IMR-90 (cell line): Measurements from ENCODE around the gene NEK11. TPM values are rescaled to one million over a fixed set of nuclear protein-coding genes. Genes with fewer than 3 reads are reported as not detected.

Source experiments
- ATAC-seq: fragments of 200-7000 bp; cut with Tn5 transposase; 2 replicates; pipeline ENCODE4 v1.9.1; 2020; ENCODE audit warnings: low read depth, mild to moderate bottlenecking, moderate library complexity
- BruUV-seq: library from RNA; stranded (reverse); fragments of 400-500 nt; replicated peaks from 2 replicates; lab custom pipeline; 2021; lab: Mats Ljungman, UMichigan
- CTCF ChIA-PET: fragments of 300-600 bp; formaldehyde crosslinking; extraction: SDS; loops from one replicate; lab custom pipeline; 2021; ENCODE audit warnings: antibody characterized with exemption; lab: Yijun Ruan, JAX
- POLR2A ChIA-PET: fragments of 300-600 bp; sonication (Branson Sonifier 250); formaldehyde crosslinking; loops from one replicate; lab custom pipeline; 2022; ENCODE audit warnings: antibody characterized with exemption; ENCODE audit not compliant: unreplicated experiment; lab: Charles Lee
- DNase-seq: peaks from one replicate; pipeline ENCODE4 v3.0.0; 2013
- H2AFZ ChIP-seq: replicated peaks from 2 replicates; pipeline ENCODE3; 2013; ENCODE audit warnings: low read length, mild to moderate bottlenecking; ENCODE audit not compliant: poor library complexity
- H2AK5ac ChIP-seq: 2 replicates; pipeline ENCODE4 v1.6.1; 2013; ENCODE audit warnings: low read depth, low read length, inconsistent platforms
- H2AK9ac ChIP-seq: replicated peaks from 2 replicates; pipeline ENCODE3; 2013; ENCODE audit warnings: mild to moderate bottlenecking, low read depth, low read length, moderate library complexity; ENCODE audit not compliant: poor library complexity
- H2BK120ac ChIP-seq: 2 replicates; pipeline ENCODE4 v1.6.1; 2013; ENCODE audit warnings: low read depth, low read length, inconsistent platforms
- H2BK15ac ChIP-seq: 3 replicates; pipeline ENCODE4 v1.6.1; 2013; ENCODE audit warnings: low read depth, low read length, inconsistent platforms
- H2BK20ac ChIP-seq: 2 replicates; pipeline ENCODE4 v1.6.1; 2013; ENCODE audit warnings: low read depth, mild to moderate bottlenecking, inconsistent platforms, low read length, moderate library complexity
- H2BK5ac ChIP-seq: 2 replicates; pipeline ENCODE4 v1.6.1; 2013; ENCODE audit warnings: mild to moderate bottlenecking, low read depth, low read length, inconsistent platforms; ENCODE audit not compliant: poor library complexity, severe bottlenecking
- H3K14ac ChIP-seq: replicated peaks from 2 replicates; pipeline ENCODE4 v1.6.1; 2013; ENCODE audit warnings: low read depth, low read length, inconsistent platforms
- H3K18ac ChIP-seq: 2 replicates; pipeline ENCODE4 v1.6.1; 2013; ENCODE audit warnings: low read depth, low read length, control low read depth
- H3K23ac ChIP-seq: 2 replicates; pipeline ENCODE4 v1.6.1; 2013; ENCODE audit warnings: low read depth, low read length, inconsistent platforms
- H3K27ac ChIP-seq: 2 replicates; pipeline ENCODE4 v1.5.1; 2013; ENCODE audit warnings: mild to moderate bottlenecking, control low read depth, low read length; ENCODE audit not compliant: insufficient read depth
- H3K27me3 ChIP-seq: 2 replicates; pipeline ENCODE4 v1.6.1; 2013; ENCODE audit warnings: low read length; ENCODE audit not compliant: control insufficient read depth, insufficient read depth
- H3K36me3 ChIP-seq: 2 replicates; pipeline ENCODE4 v1.6.1; 2013; ENCODE audit warnings: low read length, mixed read lengths; ENCODE audit not compliant: control insufficient read depth, insufficient read depth
- H3K4ac ChIP-seq: 2 replicates; pipeline ENCODE4 v1.6.1; 2013; ENCODE audit warnings: low read depth, low read length, inconsistent platforms
- H3K4me1 ChIP-seq: 2 replicates; pipeline ENCODE4 v1.6.1; 2013; ENCODE audit warnings: low read length, mixed read lengths; ENCODE audit not compliant: control insufficient read depth, insufficient read depth
- H3K4me2 ChIP-seq: 2 replicates; pipeline ENCODE4 v1.6.1; 2013; ENCODE audit warnings: low read depth, mild to moderate bottlenecking, control low read depth, low read length, moderate library complexity
- H3K4me3 ChIP-seq: 2 replicates; pipeline ENCODE4 v1.5.1; 2013; ENCODE audit warnings: low read depth, mild to moderate bottlenecking, control low read depth, low read length, moderate library complexity; ENCODE audit not compliant: insufficient read depth
- H3K56ac ChIP-seq: 2 replicates; pipeline ENCODE4 v1.6.1; 2013; ENCODE audit warnings: low read length, inconsistent platforms; ENCODE audit not compliant: insufficient read depth; ENCODE audit errors: extremely low read depth
- H3K79me1 ChIP-seq, 2 experiments: 2 replicates each; pipeline ENCODE4 v1.6.1; 2013; ENCODE audit warnings: low read length in 2 of 2, inconsistent platforms in 1 of 2, low read depth in 1 of 2
- H3K9ac ChIP-seq: 2 replicates; pipeline ENCODE4 v1.6.1; 2013; ENCODE audit warnings: low read depth, low read length, control low read depth
- H3K9me1 ChIP-seq: 2 replicates; pipeline ENCODE4 v1.6.1; 2013; ENCODE audit warnings: low read length, inconsistent platforms; ENCODE audit not compliant: insufficient read depth
- H3K9me3 ChIP-seq: 2 replicates; pipeline ENCODE4 v1.6.1; 2013; ENCODE audit warnings: low read length; ENCODE audit not compliant: control insufficient read depth, insufficient read depth
- H4K20me1 ChIP-seq: 2 replicates; pipeline ENCODE4 v1.6.1; 2013; ENCODE audit warnings: low read length, inconsistent platforms; ENCODE audit not compliant: insufficient read depth
- H4K5ac ChIP-seq: 2 replicates; pipeline ENCODE4 v1.6.1; 2013; ENCODE audit warnings: mild to moderate bottlenecking, low read depth, low read length, control low read depth
- H4K8ac ChIP-seq, 2 experiments: 2 replicates each; pipeline ENCODE4 v1.6.1; 2013; ENCODE audit warnings: low read depth in 2 of 2, low read length in 2 of 2, control low read depth in 1 of 2, inconsistent platforms in 1 of 2
- H4K91ac ChIP-seq: 2 replicates; pipeline ENCODE4 v1.6.1; 2013; ENCODE audit warnings: low read depth, low read length, inconsistent platforms; ENCODE audit not compliant: insufficient read depth
- BHLHE40 ChIP-seq: fragments of 150-350 bp; IDR thresholded peaks from 2 replicates; pipeline ENCODE4 v1.6.1; 2016; ENCODE audit warnings: mild to moderate bottlenecking, low read depth, low read length
- CEBPB ChIP-seq: IDR thresholded peaks from 2 replicates; pipeline ENCODE4 v1.6.1; 2012; ENCODE audit warnings: low read depth, low read length, improper control_type of control experiment
- CHD1 ChIP-seq: IDR thresholded peaks from 2 replicates; pipeline ENCODE4 v1.6.1; 2012; ENCODE audit warnings: low read depth, low read length, improper control_type of control experiment
- ELK1 ChIP-seq: fragments of 150-350 bp; IDR thresholded peaks from 2 replicates; pipeline ENCODE4 v1.6.1; 2016; ENCODE audit warnings: low read depth, mild to moderate bottlenecking, low read length, moderate library complexity, borderline replicate concordance
- FOS ChIP-seq: fragments of 150-350 bp; IDR thresholded peaks from 2 replicates; pipeline ENCODE4 v1.6.1; 2016; ENCODE audit warnings: low read depth, low read length
- MAFK ChIP-seq: IDR thresholded peaks from 2 replicates; pipeline ENCODE4 v1.6.1; 2012; ENCODE audit warnings: low read depth, low read length, improper control_type of control experiment
- MAZ ChIP-seq: IDR thresholded peaks from 2 replicates; pipeline ENCODE4 v1.6.1; 2012; ENCODE audit warnings: low read depth, mild to moderate bottlenecking, low read length, improper control_type of control experiment, moderate library complexity, borderline replicate concordance
- MXI1 ChIP-seq: IDR thresholded peaks from 2 replicates; pipeline ENCODE4 v1.6.1; 2012; ENCODE audit warnings: low read depth, mild to moderate bottlenecking, low read length, moderate library complexity, borderline replicate concordance
- NFE2L2 ChIP-seq: fragments of 150-350 bp; IDR thresholded peaks from 2 replicates; pipeline ENCODE4 v1.6.1; 2016; ENCODE audit warnings: low read depth, mild to moderate bottlenecking, low read length
- POLR2A ChIP-seq: IDR thresholded peaks from 2 replicates; pipeline ENCODE4 v1.6.1; 2012; ENCODE audit warnings: mild to moderate bottlenecking, low read depth, low read length
- RAD21 ChIP-seq: IDR thresholded peaks from 2 replicates; pipeline ENCODE4 v1.6.1; 2012; ENCODE audit warnings: low read length, improper control_type of control experiment
- RCOR1 ChIP-seq: IDR thresholded peaks from 2 replicates; pipeline ENCODE4 v1.6.1; 2012; ENCODE audit warnings: mild to moderate bottlenecking, low read length, improper control_type of control experiment; ENCODE audit not compliant: insufficient replicate concordance
- RFX5 ChIP-seq: IDR thresholded peaks from 2 replicates; pipeline ENCODE4 v1.8.0; 2012; ENCODE audit warnings: low read depth, mild to moderate bottlenecking, low read length, moderate library complexity
- SMC3 ChIP-seq: fragments of 150-350 bp; IDR thresholded peaks from 2 replicates; pipeline ENCODE4 v1.6.1; 2016; ENCODE audit warnings: low read depth, mild to moderate bottlenecking, antibody characterized with exemption, low read length, moderate library complexity
- USF2 ChIP-seq: fragments of 150-350 bp; IDR thresholded peaks from 2 replicates; pipeline ENCODE4 v1.6.1; 2017; ENCODE audit warnings: mild to moderate bottlenecking, antibody characterized with exemption, low read length, low read depth
- WGBS, 2 experiments: methylation state at CpG; one replicate each; pipeline versions ENCODE4 v1.1.5 to v1.1.7; 2013; ENCODE audit warnings: missing lambda C conversion rate in 2 of 2; ENCODE audit not compliant: insufficient read length in 1 of 2; ENCODE audit errors: extremely low coverage in 2 of 2; 5-methylcytosine and 5-hydroxymethylcytosine counted together
- dilution Hi-C: fragments of 300-500 bp; cut with HindIII; formaldehyde crosslinking; loops from one replicate; pipeline ENCODE4 v1.14.3; 2018; ENCODE audit warnings: low sequenced_read_pairs; ENCODE audit not compliant: unreplicated experiment
- in situ Hi-C: fragments of 300-500 bp; cut with MboI; formaldehyde crosslinking; loops from 3 replicates; pipeline ENCODE4 v1.14.3; 2019; ENCODE audit warnings: low sequenced_read_pairs, inconsistent platforms, mixed read lengths
- intact Hi-C: fragments of 100-400 bp; cut with micrococcal nuclease; formaldehyde crosslinking; loops from 2 replicates; pipeline ENCODE4 v1.10.0; 2022
- polyA plus RNA-seq, 3 experiments: library from polyadenylated mRNA; depleted of rRNA; stranded (reverse); fragments of >200 nt; gene quantifications; 2 replicates each; pipeline ENCODE4 v1.2.3, GENCODE V29; 2012; ENCODE audit warnings: low replicate concordance in 1 of 3
- total RNA-seq: library from RNA; depleted of rRNA; stranded (reverse); fragments of >200 nt; gene quantifications from 2 replicates; pipeline ENCODE4 v1.2.3, GENCODE V29; 2012
- TF ChIP-seq, protein P1 (sequence below): conservative IDR thresholded peaks from 2 replicates; pipeline ENCODE4 v1.5.1; 2012; ENCODE audit warnings: mild to moderate bottlenecking, low read depth, low read length, improper control_type of control experiment

NEK11 gene
- total and polyA plus RNA-seq, 2 of the 4 experiments (the other 2 are of a cell fraction), result 1.1 to 1.6 TPM

- Histone ChIP-seq H3K14ac (no peak overlapping the region), H3K27me3 (no peaks in the 10 kb centered on the region), H2AK5ac (no peak overlapping the region), H2BK15ac (no peak overlapping the region), H2BK20ac (no peak overlapping the region), H3K18ac (no peak overlapping the region), H3K36me3 (peaks cover 9% of the 10 kb centered on the region), H2AFZ (no peak overlapping the region), H4K91ac (no peak overlapping the region), H3K79me1 (peaks cover 9 to 18% of the 10 kb centered on the region in 2 experiments), H2BK120ac (no peak overlapping the region), H4K20me1 (no peaks in the 10 kb centered on the region), H3K9ac (no peak overlapping the region), H3K4me3 (no peak overlapping the region), H3K23ac (no peak overlapping the region), H3K4me1 (no peaks in the 10 kb centered on the region), H4K8ac (no peak overlapping the region), H3K4ac (no peak overlapping the region), H3K9me1 (peaks cover 10% of the 10 kb centered on the region; the same call in 1 of the 2 replicates), H3K56ac (no peak overlapping the region), H2BK5ac (no peak overlapping the region), H3K27ac (no peak overlapping the region), H4K5ac (no peak overlapping the region), H3K9me3 (no peaks in the 10 kb centered on the region), H3K4me2 (no peak overlapping the region), H2AK9ac (no peak overlapping the region)
- CTCF ChIA-PET, result no interaction called here
- intact Hi-C loops (no loop called here), in situ Hi-C loops (loop anchor here (25.0 kb wide), 1 partner anchor 254 kb away; the partner anchor contains the start of gene PIK3R4), dilution Hi-C loops (no loop called here)
- ATAC-seq, result no peak
- TF ChIP-seq FOS, result no peak
- TF ChIP-seq RAD21, result no peak
- TF ChIP-seq RCOR1, result no peak
- TF ChIP-seq NFE2L2, result no peak
- no peak for TF ChIP-seq ELK1
- no peak for TF ChIP-seq SMC3
- no peak for TF ChIP-seq CEBPB
- no peak for TF ChIP-seq BHLHE40
- TF ChIP-seq RFX5, result no peak
- no peak for TF ChIP-seq MAFK
- no peak for TF ChIP-seq CHD1
- TF ChIP-seq POLR2A, result no peak
- TF ChIP-seq MAZ, result no peak
- no peak for TF ChIP-seq MXI1
- no peak for TF ChIP-seq USF2
- TF ChIP-seq, protein P1, sequence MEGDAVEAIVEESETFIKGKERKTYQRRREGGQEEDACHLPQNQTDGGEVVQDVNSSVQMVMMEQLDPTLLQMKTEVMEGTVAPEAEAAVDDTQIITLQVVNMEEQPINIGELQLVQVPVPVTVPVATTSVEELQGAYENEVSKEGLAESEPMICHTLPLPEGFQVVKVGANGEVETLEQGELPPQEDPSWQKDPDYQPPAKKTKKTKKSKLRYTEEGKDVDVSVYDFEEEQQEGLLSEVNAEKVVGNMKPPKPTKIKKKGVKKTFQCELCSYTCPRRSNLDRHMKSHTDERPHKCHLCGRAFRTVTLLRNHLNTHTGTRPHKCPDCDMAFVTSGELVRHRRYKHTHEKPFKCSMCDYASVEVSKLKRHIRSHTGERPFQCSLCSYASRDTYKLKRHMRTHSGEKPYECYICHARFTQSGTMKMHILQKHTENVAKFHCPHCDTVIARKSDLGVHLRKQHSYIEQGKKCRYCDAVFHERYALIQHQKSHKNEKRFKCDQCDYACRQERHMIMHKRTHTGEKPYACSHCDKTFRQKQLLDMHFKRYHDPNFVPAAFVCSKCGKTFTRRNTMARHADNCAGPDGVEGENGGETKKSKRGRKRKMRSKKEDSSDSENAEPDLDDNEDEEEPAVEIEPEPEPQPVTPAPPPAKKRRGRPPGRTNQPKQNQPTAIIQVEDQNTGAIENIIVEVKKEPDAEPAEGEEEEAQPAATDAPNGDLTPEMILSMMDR, result no peak
- WGBS, 2 experiments, result 100% methylated on average over 1 to 3 of the region's 5 CpGs
- POLR2A ChIA-PET, result interaction anchor here (0.6 kb wide), 1 partner anchor 359 kb away, joined by 4 read pairs; no protein-coding TSS in a partner anchor
- no TSS peak for BruUV-seq
- DNase-seq, result no peak
Measured at GRCh38 chr3:130991126-130991525, 35.6 kb upstream of the NEK11 start.
